NCI-H187 treated with DMSO at 0.1 percent for 48 hours (cell line): ENCODE data around the gene DDX51.
"Not testable (repeated sequence)": the region's sequence is repeated elsewhere in the genome, so short reads cannot be mapped to it uniquely, and the experiment has no call there.

ENCODE experiments used
- DNase-seq: peaks from one replicate; lab custom pipeline; 2025; lab: John Stamatoyannopoulos, UW

The DDX51 gene

DNA sequence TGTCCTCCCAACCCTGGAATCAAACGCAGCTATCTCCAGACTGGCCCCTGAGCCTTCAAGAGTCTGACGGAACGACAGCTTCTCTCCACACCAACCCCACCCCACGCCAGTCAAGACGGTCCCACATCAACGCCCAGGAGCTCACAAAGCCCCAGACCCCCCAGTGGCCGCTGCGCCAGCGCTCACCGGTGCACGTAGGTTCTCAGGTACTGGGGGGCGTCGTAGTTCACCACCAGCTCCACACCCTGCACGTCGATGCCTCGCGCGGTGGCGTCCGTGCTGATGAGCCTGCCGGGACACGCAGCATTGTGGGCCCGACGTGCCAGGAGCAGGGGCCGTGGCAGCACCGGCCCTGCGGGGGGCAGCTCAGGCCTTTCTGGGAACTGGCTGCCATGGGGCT lies 4.2 kb downstream of the DDX51 start:
- no peak for DNase-seq

DNA sequence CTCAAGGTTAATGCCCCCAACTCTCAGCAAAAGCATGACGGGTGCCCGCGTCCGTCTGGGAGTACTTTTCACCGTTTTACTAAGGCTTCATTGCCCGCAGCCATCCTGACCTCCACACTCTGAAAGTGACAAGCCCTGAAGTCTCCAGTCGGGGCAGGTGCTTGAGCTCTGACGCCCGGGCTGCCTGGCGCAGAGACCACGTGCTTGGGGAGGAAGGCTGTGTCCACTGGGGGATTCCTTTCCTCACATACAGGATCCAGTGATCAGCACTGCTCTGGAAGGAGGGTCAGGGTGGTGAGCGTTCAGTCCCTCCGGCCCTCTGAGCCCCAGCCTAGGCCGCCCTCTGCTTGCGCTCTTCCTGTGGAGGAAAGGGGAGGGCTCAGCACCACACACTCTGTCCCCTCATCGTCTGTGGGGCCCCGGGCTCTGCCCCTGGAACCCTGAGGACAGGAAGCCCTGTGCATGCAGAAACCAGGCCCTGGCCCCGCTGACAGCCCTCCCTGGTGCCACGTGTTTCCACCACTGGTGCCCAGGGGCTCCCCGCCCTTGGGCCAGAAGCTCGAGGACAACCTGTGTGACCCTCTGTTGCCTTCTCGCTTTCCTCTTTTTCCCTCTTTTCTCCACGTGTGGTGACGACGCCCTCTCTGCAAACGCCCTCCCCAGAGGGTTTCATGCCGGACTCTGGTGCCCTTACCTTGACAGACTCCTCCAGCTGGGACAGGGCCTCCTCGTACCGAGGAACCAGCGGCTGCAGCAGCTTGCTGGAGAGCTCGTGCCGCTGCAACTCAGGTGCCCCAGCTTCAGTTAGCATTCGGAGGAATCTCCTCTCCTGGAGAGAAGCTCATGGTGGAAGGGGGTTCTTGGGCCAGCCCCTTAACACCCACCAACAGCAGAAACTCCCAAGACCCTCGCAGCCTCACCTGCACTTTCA lies 4.9 kb downstream of the DDX51 start:
- no peak for DNase-seq

DNA sequence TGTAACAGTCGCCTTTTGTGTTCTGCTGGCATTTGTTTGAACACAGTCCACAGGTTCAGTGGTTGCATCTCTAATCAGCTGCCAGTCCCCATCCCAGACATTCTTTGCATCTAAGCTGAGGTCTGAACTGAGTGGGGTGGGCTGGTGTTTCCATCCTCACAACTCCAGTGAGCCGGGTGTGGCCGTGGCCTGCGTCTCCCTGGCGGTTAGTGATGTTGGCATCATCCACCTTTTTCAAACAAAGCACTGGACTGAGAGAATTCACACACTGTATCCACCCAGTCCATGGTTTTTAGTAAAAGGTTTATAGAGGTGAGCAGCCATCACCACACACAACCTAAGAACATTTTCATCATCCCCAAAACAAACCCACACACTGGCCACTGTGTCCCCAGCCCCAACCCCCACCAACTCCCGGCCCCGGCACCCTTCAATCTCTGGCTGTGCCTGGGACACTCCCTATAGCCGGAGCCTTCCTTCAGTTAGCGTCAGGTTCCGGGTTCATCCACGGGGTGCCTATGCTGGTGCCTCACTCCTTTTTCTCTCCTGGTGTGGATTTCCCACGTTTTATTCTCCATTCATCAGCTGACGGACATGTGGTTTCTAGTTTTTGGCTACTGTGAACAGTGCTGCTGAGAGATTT lies 6.5 kb downstream of the DDX51 start:
- no peak for DNase-seq

GRCh38 chr12:132136226-132136625 lies 7.9 kb downstream of the DDX51 start:
- not testable (repeated sequence) for DNase-seq

DNA sequence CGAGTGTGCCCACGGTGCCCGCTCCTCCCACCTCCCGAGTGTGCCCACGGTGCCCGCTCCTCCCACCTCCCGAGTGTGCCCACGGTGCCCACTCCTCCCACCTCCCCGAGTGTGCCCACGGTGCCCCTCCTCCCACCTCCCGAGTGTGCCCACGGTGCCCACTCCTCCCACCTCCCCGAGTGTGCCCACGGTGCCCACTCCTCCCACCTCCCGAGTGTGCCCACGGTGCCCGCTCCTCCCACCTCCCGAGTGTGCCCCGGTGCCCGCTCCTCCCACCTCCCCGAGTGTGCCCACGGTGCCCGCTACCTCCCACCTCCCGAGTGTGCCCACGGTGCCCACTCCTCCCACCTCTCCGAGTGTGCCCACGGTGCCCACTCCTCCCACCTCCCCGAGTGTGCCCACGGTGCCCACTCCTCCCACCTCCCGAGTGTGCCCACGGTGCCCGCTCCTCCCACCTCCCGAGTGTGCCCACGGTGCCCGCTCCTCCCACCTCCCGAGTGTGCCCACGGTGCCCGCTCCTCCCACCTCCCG lies 9.4 kb downstream of the DDX51 start:
- DNase-seq = not testable (repeated sequence)

GRCh38 chr12:132133952-132134652 lies 10.0 kb downstream of the DDX51 start:
- peak; percentile 36 for DNase-seq

DNA sequence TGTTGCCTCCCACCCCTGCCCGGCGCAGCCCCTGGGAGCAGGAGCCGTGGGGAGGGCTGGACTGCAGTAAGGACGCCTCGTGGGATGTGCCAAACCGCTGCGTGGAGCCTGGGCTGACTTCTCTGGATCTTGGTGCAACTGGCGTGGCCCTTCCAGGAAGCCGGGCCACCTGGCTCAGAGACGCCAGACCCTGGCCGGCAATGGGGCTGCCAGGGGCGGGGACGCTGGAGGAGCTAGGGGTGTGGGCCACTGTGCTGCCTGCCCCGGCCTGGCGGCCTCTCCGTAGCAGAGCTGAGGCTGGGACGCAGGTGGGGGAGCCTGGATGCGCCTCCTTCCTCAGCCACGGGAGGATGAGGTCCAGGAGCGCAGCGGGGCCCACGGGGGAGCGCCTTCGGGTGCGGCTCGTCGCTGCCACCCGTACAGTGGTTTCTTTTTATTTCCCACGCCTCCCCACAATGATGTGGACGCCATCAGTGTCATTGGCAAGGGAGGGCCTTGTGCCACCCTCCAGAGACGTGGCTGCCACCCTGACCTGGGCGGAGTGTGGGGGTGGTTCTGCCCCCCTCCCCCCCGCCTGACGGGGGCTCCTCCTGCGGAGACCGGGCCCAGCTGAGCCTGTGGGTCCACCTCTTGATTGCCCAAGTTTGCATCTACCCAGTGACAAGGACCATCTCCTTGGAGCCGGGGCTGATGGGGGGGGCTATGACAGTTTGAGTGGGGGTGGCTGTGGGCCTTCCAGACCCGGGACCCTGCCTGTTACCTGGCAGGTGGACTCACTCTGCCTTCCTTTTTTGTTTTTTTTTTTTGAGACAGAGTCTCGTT lies 11.3 kb downstream of the DDX51 start:
- no peak for DNase-seq

GRCh38 chr12:132131952-132132351 lies 12.2 kb downstream of the DDX51 start:
- DNase-seq = no peak

DNA sequence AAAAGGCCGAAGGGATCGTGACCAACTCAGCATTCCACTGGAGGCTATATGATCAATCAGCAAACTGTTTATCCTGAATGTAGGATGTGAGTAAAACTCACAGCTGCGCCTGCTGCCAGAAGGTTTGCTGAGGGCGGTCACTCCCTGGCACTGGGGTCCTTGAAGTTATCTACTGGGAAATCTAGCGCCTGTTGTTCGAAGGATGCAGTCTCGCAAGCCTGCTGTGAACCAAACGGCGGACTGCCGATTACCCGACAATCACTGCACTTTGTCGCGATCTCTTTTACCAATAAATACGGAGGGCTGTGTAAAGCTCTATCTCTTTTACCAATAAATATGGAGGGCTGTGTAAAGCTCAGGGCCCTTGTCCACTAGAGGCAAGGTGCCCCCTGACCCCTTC lies 12.9 kb downstream of the DDX51 start:
- no peak for DNase-seq

GRCh38 chr12:132130690-132131089 lies 13.4 kb downstream of the DDX51 start:
- no peak for DNase-seq

DNA sequence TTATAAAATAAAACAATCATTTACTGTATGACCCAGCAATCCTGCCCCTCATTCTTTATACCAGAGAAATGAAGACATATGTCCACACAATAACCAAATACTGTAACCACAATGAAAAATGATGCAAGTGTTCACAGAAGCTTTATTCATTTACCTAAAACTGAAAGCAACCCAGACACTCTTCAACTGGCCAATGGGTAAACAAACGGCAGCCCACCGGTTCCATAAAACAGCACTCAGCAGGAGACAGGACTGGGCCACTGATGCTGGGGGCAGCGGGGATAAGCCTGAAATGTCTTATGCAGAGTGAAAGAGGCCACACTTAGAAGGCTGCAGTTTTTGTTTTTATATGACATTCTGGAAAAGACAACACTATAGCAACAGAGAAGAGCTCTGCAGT lies 15.1 kb downstream of the DDX51 start:
- no peak for DNase-seq

- DNase-seq = no peak
Observed at GRCh38 chr12:132127041-132127440, 17.1 kb downstream of the DDX51 start.

GRCh38 chr12:132125736-132126135 lies 18.4 kb downstream of the DDX51 start:
- DNase-seq = no peak

DNA sequence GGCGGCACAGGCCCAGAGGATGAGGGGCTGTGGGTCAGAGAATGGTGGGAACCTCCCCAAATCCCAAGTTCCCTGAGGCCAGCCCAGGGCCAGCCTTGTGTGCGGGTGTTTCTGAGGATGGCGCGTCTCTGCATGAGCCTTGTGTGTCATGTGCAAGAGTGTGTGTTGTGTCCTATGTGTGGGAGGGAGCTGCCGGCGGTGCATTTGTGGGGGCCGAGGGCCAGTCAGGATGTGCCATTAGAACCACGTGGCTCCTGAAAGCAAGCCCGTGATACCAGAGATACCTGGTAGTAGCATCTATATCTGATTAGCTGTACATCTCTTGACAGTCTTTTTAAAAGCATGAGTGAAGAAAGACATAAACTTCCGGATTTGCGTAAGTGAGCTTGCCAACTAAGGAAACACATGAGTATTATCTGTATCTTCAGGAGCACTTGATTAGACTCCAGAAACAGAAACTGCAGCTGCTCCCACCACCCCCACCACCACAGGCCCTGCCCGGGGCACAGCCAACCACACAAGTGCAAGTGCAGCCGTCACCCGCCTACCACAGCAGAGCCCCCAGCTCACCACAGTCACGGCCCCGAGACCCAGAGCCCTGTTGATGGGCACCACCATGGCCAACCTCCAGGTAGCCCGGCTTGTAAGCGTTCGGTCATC lies 19.2 kb downstream of the DDX51 start:
- DNase-seq = no peak

DNA sequence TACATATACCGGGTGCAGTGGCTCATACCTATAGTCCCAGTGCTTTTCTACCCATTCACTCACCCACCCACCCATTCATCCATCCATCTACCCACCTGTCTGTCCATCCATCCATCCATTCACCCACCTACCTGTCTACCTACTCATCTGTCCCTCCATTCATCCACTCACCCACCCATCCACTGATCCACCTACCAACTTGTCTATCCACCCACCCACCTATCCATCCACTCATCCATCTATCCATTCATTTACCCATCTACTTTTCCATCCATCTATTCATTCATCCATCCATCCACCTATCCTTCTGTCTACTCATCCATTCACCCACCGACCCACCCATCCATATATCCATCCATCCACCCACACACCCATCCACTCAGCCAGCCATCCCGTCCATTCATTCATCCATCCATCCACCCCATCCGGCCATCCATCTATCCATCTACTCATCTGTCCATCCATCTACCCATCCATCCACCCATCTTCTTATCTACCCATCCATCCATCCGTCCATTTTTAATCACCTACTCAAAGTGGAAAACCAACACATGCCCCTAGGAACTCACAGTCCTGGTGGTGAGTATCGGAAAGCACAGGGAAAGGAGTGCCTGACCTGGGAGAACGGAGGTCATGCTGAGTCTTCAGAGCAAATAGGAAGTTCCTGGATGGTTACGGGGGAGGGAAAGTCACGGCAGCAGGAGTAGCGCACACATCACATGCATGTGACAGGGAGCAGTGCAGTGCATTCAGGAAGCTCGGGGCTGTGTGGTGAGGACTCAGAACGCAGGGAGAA lies 20.0 kb downstream of the DDX51 start:
- no peak for DNase-seq

- no peak for DNase-seq
Observed at GRCh38 chr12:132121283-132121682, 22.8 kb downstream of the DDX51 start.

DNA sequence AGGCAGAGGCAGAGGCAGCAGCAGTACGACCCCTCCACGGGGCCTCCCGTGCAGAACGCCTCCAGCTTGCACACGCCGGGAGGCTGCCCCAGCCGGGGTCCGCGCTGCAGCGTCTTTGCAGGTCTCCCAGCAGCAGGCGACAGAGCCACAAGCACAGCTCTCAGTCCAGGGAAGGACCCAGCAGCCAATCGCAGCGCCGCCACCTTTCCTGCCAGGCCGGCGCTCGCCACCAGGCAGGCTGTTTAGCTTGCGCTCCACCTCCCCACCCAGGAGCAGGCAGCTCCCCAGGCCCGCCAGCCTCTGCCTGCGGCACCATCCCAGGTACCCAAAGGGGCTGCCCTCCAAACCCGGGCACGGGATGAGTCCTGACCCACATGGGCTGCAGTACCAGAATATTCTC lies 25.2 kb downstream of the DDX51 start:
- DNase-seq = no peak

- DNase-seq = no peak
Observed at GRCh38 chr12:132117558-132117875, 26.6 kb downstream of the DDX51 start.

- no peak for DNase-seq
Observed at GRCh38 chr12:132116709-132117557, 27.2 kb downstream of the DDX51 start.

- no peak for DNase-seq
Observed at GRCh38 chr12:132115500-132115899, 28.6 kb downstream of the DDX51 start.
